Dermis microvascular lymphatic vessel endothelial cell (primary cell): ENCODE results near the gene MBD3. TPM values are rescaled to one million over a fixed set of nuclear protein-coding genes. Genes with fewer than 3 reads are reported as not detected.

Source experiments
- DNase-seq, 2 donors: peaks; one replicate each; pipeline versions ENCODE4 v3.0.0 to v3.0.0-alpha.2; 2010; ENCODE audit warnings: low read depth in 2 of 2
- total RNA-seq: library from RNA; depleted of rRNA; stranded (reverse); fragments of >200 nt; gene quantifications from 2 replicates; pipeline ENCODE4 v1.2.1, GENCODE V29; 2014

Gene MBD3
- total RNA-seq, 1 donor from 2014 or later: 75.7 TPM

DNA sequence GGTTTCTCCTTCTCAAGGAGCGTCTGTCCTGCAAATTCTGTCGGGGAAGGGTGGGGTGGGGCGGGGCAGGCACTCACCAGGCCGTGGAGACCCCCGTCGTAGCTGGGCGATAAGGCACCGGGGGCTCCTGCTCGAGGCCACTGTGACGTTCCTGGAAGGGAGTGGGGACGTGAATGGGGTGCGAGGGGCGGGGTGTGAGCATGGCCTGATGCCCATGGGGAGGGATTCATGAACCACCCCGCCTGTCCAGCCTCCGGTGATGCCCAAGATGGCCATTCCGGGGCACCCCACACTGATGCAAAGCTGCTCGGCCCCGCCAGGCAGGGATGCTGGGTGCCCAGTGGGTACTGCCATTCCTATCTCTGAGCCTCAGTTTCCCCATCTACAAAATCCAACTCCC, 27.0 kb upstream of the MBD3 start:
- DNase-seq: no peak

DNA sequence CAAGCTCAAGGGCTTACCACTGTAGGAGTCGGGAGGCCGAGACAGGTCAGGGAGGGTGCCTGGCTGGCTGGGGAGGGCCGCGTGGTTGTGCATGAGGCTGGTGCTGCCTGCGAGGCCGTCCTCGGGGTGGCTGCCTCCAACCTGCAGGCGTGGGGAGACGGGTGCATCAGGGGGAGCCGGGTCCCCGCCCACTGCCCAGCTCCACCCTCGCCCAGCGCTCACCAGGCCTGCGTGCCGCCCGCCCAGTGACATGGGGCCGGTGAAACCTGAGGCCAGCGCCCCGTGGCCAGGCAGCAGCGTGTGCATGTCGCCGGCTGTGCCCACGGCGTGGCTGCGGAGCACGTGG, 26.4 kb upstream of the MBD3 start:
- no peak for DNase-seq

DNA sequence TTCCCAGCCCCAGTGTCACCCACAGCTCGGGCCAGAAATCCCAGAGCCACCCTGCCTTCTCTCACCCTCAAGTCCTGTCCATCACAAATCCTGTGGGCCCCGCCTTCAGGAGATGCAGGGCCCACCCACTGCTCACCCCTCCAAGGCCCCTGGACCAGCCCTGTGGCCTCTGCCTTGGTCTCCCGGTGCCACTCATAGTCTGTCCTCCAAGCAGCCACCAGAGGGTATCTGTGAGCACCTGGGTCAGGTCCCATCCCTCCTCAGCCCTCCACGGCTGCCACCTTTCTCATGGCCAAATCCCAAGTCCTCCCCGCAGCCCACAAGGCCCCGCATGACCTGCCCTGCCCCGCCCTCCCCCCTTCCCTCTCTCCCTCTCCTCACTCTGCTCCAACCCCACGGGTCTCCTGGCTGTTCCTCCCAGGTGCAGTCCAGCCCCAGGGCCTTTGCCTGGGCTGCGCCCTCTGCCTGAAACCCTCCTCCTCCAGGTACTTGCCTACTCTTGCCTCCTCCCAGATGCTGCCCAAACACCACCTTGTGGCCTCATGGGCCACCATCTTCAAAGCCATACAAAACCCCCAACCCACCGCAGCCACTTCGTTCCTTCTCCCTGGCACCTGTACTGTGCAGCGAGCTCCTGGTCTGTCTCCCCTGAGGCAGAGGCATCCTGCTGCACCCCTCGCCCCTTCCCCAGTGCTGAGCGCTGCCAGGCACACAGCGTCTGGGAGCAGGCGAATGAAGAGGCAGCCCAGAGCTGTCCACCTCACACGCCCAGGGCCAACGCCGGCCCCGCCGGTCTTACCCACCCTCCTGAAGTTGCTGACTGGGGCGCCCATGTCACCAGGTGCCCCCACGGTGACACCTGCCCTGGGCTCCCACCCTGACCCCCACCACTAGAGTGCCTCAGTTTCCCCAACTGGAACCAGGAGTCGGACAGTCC, 25.8 kb upstream of the MBD3 start:
- peak in 1 of 2 donors; percentile 20 for DNase-seq

DNA sequence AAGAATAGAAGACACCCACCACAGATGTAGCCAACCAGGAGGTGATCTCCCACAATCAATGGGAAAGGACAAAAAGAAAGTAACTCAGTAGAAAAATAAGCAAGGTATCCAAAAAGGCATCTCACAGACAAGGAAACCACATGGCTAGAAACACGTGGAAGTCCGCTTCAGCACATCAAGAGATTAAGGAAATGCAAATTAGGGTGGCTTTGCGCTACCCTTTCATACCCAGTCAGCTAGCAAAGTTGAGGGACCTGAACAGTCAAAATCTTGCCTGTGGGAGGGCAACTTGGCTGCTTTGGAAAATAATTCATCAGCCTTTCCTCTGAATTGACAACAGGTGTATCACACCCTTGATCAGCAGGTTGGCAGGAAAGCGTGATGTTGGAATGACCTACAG, 24.2 kb upstream of the MBD3 start:
- DNase-seq: no peak

DNA sequence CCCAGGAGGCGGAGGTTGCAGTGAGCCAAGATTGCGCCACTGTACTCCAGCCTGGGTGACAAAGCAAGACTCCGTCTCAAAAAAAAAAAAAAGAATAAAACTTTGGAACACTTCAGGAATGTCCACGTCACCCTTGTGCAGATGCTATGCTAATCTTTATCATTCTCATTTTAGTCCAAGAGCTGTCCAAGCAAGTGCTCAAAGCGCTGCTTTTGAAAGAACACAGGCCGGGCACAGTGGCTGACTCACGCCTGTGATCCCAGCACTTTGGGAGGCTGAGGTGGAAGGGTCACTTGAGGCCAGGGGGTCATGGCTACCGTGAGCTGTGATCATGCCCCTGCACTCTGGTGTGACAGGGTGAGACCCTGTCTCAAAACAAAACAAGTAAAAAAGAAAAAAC, 23.7 kb upstream of the MBD3 start:
- no peak for DNase-seq

DNA sequence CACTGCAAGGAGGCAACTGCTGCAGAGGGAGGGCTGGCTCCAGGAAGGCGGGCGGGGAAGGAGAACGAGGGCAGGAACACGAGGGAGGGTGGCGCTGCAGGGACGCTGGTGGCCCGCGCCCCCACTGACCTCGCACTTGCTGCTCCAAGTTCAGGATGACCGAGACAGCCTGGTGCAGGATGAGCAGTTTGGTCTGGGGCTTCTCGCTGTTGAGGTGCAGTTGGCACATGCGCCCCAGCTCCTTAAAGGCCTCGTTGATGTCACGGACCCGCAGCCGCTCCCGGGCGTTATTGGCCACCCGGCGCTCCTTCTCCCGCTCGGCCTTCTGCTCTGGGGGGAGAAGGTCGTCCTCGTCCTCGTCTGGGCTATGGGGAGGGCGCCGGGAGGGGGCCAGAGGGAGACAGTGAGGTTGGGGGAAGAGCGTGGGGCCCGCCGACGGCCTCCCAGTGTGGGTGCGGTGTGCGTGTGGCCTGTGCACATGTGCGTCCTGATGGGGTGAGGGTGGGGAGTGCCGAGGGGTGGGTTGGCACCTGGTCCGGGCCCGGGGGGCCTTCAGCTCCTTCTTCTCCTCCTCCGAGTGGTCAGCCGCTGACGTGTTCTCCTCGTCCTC, 22.6 kb upstream of the MBD3 start:
- no peak for DNase-seq

DNA sequence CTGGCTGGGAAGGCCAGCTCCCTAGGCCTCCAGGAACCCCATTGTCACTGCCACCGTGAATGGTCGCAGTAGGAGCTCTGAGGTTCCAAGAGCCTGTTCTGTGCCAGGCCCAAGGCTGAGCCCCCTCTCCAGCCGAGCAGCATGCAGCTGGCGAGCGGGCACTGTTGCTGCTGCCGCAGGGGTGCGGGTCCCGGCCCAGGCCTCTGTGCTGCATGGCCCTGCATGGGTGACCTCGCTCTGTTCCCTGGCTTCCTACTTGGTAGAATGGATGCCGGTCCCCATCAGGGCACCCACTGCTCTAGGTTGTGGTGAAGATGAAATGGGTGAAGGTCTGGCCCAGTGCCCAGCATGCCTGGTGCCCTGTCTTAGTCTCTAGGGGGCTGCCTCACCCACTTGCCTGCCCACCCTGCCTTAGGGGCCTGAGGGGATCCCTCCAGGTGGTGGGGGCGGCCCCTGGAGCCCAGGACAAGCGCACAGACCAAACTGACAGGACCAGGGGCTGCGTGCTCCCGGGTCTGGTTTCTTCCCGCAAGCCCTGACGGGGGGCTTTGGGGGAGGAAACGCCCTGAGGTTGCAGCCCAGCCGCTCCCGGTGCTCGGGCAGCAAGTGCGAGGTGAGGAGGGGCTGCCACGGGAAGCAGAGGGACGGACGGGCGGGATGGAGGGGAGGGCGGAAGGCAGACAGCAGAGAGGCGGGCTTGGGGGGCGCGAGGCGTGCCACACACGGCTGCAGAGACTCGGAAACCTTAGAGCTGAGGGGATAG, 21.3 kb upstream of the MBD3 start:
- DNase-seq: no peak

DNA sequence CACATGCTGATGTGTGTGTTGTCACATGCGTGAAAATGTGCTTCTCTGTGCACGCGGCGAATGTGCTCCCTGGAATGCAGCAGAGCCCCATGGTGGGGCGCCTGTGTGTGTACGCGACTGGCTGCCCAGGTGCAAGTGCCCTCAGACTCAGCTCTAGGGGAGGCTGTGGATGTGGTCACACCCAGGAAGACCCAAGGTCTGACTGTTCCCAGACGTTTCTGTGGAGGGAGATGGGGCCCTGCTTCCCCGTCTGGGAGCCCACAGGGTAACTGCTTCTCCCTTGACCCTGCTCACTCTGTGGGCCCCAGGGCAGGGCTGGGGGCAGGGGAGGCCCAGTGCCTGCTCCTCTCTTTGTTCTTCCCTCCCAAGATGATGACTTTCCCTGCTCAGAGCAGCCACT, 20.5 kb upstream of the MBD3 start:
- no peak for DNase-seq

DNA sequence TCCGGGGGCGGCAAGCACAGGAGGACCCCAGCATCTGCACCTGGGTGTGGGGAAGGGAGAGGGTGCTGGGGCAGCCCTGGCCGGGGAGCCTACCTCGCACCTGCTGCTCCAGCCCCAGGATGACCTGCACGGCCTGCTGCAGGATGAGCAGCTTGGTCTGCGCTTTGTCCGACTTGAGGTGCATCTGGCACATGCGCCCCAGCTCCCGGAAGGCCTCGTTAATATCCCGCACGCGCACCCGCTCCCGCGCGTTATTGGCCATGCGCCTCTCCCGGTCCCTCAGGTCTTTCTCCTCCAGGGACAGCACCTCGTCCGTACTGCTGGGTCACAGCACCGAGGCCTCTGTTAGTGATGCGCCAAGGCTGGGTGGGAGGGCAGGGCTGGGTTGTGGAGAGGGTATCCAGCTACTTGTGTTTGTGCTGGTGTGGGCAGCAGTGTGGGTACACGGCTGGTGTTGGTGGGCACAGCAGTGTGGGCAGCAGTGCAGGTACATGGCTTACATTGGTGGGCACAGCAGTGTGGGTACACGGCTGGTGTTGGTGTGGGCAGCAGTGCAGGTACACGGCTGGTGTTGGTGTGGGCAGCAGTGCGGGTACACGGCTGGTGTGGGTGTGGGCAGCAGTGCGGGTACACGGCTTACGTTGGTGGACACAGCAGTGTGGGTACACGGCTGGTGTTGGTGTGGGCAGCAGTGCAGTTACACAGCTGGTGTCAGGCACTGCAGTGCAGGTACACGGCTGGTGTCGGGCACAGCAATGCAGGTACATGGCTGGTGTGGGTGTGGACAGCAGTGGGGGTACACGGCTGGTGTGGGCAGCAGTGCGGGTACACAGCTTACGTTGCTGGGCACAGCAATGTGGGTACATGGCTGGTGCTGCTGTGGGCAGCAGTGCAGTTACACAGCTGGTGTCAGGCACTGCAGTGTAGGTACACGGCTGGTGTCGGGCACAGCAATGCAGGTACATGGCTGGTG, 19.7 kb upstream of the MBD3 start:
- DNase-seq: no peak

DNA sequence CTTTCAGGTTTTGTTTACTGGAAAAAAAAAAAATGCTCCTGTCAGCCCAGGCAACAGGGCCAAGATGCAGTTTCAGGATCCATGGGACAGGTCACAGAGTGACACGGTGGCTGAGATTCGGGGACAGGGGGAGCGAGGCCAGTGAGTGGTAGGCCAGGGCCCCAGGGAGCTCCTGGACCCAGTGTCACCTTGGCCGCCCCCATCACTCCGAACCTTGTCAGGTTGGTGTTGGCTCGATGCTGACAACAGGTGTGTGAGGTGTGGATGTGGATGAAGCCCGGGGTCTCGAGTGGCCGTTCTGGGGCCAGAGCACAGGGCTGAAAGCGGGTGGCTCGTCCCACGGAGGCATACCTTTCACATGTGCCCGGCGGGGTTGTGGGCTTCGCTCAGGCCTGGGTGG, 18.7 kb upstream of the MBD3 start:
- no peak for DNase-seq

DNA sequence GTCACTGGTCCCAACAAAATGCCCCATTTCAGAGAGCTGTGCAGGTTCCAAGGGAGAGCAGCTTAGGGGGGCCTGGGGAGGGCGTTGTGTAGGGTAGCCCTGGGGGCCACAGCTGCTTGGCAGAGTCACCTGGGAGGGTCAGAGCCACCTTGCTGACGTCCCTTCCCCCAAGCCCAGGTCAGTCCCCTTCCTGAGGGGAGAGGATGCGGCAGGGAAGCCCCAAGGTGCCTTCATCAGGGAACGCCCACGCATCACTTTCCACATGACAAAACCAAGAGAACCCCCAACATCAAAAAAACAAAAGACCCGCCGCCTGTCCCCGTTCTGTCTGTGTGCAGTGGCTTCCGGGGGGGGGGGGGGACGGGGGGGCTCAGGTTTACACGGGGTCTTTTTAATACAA, 17.9 kb upstream of the MBD3 start:
- no peak for DNase-seq

DNA sequence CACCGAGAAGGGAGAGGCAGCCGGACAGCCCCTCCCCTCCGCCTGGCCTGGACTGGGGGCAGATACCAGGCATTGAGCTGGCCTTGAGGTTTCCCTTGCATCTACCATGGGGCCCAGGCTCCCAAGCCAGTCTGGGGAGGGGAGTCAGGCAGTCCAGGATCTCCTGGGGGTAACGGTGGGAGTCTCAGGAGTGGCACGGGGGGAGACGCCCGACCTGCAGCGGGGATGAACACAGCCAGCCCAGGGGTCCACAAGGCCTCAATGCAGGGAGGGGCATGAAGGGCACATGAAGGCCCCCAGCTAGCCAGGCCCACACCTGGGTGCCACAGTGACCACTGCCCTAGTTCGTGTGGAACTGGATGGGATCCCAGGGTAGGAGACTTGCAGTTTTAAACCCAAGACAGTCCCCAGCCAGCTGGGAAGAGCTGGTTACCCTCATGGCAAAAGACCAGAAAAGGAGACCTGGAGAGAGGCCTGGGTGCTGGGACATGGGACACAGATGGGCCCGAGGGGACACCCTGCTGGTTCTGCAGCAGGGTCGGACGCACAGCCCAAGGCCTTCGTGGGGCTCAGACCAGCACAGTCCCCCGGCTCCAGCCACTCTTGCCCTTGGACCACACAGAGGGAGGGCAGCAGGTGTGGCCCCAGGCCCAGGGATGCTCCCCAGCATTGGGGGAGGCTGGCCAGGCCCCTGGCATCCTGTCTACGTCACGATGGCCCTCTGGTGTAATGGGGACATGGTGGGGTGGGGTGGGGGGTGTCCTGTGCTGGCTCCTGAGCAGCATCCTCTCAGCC, 17.2 kb upstream of the MBD3 start:
- DNase-seq: no peak

DNA sequence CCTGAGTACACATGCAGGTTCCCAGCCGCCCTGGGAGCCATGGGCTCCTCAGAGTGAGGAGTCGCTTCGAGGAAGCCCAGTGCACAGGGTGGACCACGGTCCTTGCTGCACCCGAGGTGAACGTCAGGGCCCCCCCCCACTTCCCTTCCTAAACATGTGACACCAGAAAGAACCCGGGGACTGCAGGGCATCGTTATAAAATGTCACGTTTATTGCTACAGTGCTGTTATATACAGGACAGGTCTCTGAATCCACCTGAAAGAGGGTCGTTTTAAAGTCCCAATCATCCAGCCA, 16.4 kb upstream of the MBD3 start:
- DNase-seq: no peak

DNA sequence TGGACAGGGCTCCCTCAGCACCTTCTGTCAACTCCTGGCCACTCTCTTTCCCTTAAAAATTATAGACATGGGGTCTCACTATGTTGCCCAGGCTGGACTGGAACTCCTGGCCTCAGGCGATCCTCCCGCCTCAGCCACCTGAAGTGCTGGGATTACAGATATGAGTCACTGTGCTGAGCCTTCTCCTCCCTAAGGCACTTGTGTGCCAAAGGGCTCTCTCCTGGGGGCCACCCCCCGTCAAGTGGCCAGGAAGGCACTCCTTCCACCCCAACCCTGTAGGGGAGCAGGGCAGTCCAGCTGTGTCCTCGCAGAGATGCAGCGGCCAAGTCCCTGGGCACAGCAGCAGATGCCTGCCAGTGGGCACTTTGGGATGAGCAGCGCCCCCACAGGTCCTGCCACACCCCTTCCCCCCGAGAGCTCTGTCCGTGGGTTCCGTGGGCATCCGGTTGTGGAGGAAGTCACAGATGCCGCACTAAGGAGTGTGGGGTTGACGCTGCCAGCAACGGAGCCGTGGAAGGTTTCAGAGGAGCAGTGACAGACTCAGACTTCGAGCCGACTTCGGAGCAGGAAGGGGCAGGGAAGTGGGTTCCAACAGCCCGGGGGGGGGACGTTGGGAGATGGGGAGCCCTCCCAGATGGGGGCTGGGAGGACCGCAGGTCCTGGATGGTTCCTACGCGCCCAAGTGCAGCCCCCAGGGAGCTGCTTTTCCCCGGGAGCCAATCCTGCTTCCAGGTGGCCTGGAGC, 15.9 kb upstream of the MBD3 start:
- DNase-seq: no peak

DNA sequence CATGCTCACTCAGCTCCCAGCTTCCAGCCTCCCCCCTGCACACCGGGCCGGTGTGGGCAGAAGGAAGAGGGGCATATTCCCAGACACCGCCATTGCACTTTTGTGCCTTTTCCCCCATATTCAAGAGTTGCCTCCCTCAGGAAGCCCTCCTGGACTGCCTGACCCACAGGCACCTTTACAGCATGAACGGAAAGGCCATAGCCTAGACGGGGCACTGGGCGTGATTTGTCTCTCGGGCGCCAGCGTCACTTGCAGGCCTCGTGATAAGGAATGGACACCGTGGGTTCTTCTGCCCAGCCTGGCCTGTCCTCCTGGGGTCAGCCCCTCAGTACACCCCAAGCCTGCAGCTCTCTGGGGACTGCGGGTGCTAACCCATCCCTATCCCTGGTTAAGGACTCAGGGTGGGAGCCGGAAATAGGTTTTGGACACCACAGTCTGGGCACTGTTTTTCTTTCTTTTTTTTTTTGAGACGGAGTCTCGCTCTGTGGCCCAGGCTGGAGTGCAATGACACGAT, 13.5 kb upstream of the MBD3 start:
- no peak for DNase-seq

DNA sequence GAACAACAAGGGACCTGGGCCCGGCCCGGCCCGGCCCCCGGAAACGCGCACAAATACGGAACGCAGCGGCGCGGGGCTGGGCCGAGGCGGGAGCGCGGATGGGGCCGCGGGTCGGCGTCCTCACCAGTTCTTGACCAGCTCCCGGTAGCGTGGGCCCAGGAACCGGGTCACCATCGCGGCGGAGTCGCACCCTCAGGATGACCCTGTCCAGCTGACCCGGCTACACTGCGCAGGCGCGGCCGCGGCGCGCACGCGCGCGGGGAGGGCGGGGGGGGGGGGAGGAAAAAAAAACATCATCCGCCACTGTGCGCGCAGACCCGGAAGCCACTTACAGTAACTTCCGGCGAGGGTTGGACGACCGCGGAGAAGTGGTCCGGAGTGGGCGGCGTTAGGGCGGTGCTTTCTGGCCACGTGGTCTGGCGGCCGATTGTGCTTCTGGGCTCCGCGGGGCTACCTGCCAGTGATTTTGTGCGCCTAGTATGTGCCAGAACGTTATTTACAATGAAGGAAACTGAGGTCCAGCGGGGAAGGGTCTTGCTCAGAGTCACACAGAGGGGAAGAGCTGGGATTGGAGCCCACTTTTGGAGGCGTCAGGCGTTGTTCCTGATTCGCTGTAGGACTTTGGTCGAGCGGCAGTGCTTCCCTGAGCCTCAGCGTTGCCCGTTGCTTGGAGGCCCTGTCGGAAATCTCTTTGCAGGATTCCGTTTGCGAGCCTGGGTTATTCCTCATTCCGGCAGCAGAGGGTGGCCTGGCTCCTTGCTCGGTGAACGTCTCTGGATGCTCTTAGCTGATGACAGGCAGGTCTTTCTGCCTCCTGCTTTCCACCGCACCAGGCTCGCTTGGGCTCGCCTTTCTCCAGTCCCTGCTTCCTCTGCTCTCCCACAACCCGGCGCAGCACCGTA, 12.8 kb upstream of the MBD3 start, which contains the start of gene UQCR11:
TSS of gene UQCR11 (minus strand) at position 227 of the 902 bp plus-strand sequence. CDS start at position 174, 53 bp downstream.
- DNase-seq: peak; percentile 91 to 97

DNA sequence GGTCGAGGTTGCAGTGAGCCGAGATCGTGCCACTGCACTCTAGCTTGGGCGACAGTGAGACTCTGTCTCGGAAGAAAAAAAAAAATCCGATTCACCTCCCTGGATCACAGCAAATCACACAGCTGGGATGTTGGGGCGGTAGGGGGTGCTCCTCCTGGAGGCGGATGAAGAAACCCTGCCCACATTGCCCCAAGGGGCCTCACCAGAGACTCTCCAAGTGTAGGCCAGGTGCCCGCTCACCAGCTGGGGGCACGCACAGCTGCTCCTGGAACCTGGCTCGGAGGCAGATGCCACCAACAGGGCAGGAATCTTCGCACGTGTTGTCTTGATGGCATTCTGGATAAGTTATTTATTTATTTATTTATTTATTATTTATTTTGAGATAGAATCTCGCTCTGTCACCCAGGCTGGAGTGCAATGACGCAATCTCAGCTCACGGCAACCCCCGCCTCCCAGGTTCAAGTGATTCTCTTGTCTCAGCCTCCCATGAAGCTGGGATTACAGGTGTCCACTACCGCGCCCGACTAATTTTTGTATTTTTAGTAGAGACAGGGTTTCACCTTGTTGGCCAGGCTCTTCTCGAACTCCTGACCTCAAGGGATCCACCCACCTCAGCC, 9.5 kb upstream of the MBD3 start:
- no peak for DNase-seq

DNA sequence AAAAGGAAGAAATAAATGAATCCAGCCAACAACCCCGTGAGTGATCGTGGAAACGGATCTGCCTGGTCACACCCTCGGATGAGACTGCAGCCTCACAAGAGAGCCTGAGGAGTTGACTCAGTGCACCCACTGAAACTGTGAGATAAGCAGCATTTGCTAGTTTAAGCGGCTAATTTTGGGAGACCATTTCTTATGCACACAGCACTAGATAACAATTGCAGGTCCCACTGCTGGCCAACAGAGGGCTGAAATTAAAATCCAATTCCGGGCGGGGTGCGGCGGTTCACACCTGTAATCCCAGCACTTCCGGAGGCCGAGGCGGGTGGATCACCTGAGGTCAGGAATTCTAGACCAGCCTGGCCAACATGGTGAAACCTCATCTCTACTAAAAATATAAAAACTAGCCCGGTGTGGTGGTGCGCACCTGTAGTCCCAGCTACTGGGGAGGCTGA, 9.0 kb upstream of the MBD3 start:
- DNase-seq: no peak
